GM21381 (cell line): ENCODE data around the gene DHDDS.

ENCODE experiments used
- ATAC-seq: cut with Tn5 transposase; IDR thresholded peaks from one replicate; pipeline ENCODE4 v1.9.1; 2021; ENCODE audit warnings: mild to moderate bottlenecking, moderate library complexity; ENCODE audit not compliant: unreplicated experiment

The DHDDS gene

DNA sequence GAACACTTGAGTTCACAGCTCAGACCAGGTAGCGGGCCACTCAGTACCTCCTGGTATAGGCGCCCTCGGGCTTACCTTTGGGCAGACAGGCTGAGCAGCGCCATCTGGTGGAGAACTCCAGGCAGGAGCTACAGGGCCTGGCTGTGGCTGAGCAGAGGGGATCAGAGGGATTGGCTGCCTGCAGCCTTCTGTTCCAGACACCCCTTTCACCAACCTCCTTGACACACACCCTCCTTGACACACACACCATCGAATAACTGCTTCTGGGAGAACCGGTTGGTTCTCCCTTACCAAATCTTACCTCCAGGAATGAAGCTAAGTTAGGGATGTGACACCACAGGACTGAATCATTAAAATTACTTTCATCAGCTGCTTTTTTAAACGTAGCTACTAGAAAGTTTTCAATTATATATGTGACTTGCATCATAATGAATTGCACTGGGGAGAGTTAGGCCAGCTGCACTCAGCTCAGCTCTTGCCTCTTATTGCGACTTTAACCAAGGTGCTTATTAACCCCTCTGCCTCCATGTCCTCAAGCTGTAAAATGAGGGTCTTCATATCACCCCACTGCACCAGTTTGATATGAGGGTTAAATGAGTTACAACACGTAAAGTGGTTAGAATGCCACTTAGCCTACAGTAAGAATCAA, 14.9 kb upstream of the DHDDS start:
- no peak for ATAC-seq

DNA sequence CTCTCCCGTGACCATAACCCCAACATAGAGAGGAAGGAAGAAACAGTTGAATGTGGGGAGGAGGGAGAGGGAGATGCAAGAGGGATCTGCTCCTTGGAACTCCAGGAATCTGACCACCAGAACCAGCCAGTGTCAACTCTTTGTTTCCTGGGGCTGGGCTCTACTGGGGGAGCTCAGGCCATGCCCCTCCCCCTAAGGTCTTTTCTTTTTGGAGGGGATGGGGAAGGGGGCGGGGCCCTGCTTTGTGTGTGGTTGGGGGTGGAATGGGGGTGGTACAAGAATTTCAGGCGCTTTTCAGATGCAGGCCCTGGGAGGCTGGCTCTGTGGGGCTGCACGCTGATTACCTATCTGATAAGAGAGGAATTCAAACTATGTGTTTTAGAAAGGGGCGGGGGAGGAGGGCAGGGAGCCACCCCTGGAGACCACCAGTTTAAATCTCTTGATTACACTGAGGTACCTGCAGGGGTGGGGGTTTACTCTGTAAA, 13.2 kb upstream of the DHDDS start:
- no peak for ATAC-seq

DNA sequence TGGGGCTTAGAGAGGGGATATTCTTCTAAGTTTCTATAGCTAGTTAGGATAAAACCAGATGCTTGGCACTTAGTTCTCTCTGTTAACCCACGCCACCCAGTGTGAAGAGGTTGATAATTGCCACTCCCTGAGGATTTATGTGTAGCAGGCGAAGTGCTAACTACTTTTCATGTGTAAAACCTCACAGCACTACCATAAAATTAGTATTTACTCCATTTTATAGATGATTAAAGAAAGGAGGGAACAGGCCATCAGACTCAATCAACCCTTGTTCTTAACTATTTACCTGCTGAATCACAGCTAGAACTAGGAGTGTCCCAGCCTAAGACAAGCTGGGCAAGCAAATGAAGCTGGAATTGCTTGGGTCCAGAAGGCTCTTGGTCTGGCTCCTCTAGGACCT, 12.6 kb upstream of the DHDDS start:
- no peak for ATAC-seq

DNA sequence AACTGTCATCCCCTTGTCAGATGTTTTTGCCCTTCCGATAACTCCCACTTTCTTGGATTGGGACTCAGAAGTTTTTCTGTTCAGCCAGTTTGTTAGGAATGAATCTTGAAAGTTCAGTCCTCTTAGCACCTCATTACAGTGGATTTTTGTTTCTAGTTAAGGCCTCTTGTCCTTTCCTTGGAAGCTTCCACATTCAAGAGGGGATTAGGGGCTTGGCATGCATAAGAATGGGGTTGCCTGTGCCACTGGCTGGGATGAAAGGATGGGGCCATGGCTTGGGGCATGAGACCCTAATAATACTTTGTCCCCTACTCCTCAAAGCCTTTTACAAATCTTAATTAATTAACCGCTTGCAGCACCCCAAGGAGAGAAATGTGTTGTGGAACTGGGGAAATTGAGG, 2.4 kb upstream of the DHDDS start:
- ATAC-seq: no peak

DNA sequence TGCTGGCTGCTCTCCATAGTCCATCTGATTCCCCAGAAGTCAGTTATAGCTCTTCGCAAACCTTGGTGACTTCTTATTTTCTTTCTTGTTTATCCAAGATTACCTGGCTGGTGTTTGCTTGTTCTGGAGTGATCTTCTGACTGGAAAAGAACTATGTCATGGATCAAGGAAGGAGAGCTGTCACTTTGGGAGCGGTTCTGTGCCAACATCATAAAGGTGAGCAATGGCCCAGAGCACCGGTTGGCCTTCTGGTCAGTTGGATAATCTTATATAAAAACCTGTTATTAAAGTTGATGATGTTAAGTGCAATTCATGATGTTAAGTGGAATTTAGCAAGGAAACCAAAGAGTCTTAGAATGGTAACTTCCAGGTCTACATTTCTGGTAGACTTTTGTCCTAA, 672 bp downstream of the DHDDS start:
- ATAC-seq: no peak

DNA sequence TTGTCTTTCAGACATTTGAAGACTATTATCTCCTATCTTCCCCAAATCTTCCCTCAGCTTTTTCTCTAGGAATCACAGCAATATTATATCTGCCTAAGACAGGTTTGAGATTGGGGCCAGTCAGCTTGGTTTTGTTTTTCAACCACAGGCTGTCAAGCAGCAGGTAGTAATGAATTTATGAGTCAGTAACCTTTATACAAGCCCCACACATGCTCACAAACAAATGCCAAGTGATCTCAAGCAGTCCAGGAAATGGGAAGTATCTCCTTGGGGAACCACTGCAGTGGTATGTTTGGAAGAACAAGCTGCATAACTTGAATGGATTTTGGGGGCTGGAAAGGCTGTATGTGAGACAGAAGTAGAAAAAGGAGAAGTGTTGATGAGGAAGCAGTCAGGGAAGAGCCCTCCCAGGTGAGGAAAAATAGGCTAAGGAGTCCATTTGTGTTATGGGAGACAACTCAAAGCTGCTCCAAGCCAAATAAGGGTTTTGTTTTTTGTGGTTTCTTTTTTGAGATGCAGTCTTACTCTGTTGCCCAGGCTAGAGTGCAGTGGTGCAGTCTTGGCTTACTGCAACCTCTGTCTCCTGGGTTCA, 2.1 kb downstream of the DHDDS start:
- ATAC-seq: no peak

DNA sequence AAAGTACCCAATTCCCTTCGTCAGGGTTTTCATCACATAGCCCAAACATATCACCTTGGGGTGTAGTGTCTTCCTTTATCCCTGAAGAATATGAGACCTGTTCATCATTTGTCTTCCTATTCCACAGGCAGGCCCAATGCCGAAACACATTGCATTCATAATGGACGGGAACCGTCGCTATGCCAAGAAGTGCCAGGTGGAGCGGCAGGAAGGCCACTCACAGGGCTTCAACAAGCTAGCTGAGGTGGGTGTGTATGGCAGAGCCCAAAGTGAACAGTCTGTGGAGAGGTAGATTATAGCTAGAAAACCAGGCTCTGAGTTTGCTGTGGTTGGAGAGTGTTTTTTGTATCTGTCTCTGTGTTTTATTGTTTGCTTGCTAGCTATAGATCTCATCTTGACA, 5.9 kb downstream of the DHDDS start:
- ATAC-seq: no peak

DNA sequence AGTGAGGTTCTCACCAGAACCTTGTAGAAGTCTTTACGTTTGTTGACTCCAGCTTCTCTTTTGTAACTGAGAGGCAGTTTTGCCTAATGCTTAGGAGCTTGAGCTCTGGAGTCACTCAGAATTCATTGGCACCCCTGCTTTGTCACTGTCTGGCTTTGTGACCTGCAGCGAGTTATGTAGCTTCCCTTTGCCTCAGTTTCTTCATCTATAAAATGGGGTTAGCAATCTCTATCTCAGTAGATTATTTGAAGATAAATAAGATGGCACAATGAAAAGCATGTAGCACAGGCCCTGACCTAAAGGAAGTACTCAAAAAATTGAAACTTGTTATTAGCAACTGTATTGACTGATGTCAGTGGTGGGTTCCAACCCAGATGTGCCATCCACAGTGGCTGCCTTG, 8.1 kb downstream of the DHDDS start:
- no peak for ATAC-seq

DNA sequence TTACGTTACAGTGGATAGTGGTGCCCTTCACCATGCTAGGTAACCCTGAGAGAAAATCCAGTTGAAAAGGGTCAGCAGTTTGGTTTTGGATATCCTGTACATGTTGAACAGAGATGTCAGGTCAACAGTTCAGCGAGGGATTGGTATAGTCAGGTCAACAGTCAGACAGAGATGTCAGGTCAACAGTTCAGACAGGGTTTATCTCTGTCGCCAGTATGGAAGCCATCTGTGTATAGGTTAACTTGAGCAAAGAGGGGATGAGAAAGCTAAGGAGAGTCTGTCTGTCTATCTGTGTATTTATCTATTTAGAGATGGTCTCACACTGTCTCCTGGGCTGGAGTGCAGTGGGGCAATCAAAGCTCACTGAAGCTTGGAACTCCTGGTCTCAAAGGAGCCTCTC, 17.7 kb downstream of the DHDDS start:
- no peak for ATAC-seq

DNA sequence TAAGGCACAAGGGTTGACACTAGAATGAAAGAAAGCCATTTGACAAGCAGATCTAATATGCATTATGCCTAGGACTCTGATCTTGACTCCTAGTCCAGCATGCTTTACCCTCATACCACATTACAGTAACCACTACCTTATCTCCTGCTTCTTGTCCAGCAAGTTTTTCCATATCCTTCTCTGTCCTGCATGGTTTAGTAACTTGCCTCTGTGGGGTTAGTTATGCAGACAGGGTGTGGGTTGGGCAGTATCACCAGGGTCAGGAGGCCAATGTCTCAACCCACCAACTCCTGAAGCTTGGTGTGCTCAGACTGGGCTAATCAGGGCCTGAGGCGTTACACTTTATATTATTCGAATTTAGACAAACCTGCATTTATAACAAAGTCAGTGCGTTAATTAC, 18.8 kb downstream of the DHDDS start:
- ATAC-seq: no peak

DNA sequence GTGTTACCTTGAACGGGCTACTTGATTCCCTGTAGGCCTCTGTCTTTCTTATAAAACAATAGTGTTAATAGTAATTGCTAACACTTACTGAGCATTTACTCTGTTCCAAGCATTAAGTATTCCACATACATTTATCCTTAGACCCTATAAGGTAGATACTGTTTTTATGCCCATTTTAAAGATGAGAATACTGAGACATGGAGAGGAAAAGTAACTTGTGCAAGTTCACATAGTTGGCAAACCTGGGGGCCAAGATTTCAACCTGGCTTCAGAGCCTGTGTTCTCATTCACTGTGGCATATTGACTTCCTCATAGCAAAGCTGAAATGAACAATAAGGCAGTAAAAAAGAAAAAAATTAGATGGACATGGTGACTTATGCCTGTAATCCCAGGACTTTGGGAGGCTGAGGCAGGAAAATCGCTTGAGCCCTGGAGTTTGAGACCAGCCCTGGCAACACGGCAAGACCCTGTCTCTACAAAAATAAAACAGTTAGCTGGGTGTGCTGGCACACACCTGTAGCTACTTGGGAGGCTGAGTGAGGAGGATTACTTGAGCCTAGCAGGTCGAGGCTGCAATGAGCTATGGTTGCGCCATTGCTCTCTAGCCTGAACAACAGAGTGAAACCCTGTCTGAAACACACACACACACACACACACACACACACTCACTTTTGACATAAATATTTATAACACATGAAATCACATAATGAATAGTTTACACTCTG, 20.5 kb downstream of the DHDDS start:
- ATAC-seq: no peak

DNA sequence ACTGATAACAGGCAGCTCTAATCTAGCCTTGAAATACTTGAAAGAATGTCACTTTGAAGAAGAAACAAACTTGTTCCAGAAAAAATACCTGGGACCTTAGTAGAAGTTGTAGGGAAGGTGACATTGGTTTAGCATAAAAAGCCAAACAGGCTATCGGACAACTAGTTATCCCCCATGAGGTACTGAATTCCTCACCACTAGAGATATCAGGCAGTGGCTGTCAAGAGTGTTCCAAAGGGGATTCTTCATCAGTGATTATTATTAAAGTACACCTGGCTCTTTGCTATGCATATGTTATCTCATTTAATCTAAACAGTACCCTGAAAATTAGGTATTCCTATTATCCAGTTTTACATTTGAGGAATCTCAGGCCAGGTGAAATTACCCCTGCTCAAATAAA, 27.0 kb downstream of the DHDDS start:
- no peak for ATAC-seq

DNA sequence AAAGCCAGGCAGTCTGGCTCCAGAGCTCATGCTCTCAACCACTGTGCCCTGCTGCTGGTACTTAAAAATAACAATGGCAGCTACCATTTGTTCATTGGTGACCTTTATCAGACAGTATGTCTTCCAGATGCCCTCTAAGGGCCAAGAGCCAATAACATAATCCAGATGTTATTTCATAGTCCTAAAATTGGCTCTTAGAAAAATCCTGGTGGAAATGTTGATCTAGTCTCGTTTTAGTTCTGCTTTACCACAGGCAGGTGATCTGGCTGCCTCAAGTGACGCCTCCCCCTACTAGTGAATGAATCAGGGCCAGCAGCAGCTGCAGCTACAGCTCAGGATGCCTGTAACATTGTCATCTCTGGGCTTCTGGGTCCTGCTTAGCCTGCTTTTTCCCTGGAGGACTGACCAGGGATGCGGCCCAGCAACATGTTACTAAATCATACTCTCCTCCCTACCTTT, 27.5 kb downstream of the DHDDS start:
- no peak for ATAC-seq

DNA sequence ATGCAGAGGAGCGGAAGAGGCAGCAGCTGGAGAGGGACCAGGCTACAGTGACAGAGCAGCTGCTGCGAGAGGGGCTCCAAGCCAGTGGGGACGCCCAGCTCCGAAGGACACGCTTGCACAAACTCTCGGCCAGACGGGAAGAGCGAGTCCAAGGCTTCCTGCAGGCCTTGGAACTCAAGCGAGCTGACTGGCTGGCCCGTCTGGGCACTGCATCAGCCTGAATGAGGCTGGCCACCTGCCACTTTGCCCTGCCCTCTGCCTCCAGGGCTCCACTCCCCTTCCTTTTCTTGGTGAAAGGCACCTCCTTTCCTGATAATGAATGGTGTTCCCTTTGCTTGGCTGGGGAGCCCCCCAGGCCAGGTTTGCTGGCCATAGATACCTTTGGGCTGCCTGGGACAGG, 36.8 kb downstream of the DHDDS start:
- no peak for ATAC-seq

DNA sequence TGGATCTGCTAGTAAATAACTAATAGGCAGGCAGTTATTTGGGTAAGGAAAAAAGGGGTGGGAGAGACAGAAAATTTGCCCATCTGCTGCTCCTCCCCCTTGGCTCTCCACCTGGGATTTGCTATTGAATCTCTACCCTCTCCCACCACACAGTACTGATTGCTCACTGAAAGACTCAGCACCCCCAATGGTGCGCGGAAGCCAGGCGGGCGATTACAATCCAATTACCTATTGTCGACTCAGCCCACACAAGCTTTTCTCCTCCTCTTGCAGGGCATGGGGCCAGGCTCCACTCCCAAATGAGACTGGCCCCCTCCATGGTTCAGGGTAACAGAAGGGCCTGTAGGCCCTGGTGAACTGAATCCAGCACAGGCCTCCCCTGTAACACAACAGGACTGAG, 37.4 kb downstream of the DHDDS start:
- no peak for ATAC-seq

DNA sequence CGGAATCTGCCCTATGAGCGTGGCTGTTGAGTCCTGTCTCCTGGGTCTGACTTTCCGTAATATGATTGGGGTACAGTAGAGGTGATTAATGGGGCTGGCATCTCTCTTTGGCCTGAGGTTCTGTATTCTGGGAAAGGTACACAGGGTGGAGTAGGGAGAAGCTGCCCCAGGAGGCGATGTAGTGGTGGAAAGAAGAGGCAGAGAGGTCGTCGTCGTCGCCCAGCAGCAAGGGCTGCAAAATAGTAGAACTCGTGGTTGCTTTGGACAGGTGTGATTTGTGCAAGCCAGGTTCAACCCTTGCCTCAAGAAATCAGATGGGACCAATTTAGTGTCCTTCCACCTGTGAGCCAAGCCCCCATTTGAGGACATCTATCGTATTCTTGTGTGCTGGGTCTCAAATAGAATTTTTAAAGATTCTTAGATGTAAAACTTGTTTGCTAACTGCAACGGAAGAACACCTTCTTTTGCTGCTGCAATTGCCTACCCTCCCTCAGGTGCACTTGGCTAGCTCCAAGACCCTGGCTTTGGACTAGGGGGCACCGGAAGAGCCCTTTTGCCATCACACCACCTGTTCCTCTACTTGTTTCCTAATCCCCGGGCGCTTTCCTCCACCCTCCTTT, 38.9 kb downstream of the DHDDS start:
- ATAC-seq: no peak

DNA sequence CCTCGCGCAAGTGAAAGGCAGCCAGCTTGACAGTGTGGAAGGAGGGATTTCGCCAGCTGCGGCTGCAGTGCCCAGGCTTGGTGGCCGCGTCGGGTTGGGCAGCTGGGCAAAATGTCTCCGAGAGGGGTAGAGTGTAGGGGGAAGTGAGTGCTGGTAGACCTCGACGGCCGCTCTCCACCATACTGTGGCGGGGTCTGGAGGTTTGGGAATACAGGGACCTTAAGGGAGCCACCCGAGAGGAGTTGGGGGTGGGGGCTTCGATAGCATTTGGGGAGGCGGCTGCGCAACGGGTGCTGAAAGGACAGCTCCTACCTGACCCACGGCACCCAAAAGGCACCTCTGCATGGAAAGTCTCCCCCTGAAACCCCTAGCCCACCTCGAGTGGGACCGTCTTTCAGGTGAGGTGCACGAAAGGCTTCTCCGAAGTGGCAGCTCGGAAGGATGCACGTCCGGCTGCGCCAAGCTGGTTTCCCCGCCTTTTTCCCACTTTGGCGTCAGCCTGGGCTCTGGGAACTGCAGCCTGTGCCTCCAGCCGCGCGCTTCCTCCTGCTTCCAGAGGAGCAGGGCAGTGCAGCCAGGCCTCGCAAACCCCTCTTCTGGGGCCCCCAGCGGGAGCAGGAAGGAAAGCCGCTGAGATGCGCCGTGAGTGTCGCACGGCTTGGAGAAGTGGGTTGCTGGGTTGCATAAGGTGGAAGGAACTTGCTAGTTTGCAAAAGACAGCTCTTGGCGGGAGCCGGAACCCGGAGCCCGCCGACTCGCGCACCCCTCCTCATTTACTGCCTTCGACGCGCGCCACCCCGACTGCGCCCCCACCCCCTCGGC, 39.6 kb downstream of the DHDDS start:
- peak; percentile 7 for ATAC-seq

DNA sequence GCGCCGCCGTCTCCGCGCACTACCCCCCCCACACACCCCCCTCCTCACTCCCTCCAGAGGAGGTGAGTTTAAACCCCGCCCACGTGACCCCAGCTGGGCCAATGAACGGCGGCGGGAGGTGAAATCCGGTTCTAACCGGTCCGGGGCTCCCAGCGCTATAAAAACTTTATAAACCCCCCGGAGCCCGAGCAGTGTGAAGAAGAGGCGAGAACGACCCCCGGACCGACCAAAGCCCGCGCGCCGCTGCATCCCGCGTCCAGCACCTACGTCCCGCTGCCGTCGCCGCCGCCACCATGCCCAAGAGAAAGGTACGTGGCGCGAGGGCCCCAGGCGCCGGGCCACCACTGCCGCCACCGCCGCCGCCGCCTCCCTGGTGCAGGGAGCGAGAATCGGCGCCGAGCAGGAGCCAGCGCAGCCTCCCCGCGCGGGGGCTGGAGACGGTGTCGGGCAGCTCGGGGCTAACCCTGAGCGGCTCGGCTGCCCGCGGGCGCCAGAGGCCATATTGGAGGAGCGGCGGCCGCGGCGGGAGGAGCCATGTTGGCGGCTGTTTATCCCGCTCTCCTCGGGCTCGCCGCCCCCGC, 40.3 kb downstream of the DHDDS start, which contains the start of gene HMGN2:
Gene HMGN2 (plus strand): TSS at position 121 of the 581 bp plus-strand sequence. CDS start 173 bp downstream, at position 294.
- ATAC-seq: peak; percentile 46

DNA sequence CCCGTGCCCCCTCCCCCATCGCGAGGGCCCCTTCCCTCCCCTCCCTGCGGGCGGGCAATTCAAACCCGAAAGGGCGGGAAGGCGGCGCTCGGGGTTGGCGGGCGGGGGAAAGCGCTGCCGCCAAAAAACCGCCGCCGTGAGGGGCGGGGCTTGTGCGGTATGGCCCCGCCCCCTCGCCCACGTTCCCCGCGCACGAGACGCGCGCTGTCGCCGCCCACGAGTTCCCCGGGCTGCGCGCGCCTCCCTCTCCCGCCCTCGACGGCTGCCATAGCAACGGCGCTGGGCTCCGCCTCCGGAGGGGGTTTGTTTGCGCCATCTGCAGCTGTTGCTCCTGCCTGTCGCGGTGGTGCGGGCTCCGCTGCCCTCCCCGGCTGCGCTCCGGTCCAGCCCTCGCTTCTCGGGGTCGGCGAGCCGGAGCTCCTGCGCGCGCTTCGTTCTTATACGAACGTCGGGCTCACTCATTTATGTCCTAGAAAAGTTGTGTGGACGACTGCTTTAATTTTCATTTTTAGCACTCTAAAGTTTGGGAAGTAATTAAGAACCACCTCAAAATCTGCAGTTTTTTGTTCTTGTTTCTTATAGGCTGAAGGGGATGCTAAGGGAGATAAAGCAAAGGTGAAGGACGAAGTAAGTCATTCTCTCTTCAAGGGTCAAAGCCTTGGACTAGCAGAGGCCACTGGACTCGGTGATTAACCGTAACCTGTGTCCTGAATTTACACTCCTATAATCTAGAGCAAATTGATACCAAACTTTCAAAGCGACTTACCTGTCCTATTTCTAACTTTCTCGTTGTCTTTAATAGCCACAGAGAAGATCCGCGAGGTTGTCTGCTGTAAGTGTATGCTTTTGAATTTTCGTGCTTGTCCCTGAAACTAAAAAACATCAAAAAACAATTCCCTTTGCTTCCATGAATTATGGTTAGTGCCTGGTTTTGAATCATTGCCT, 41.1 kb downstream of the DHDDS start:
- ATAC-seq: peak; percentile 79
